ENCODE results near the gene XRCC1. TPM values are rescaled to one million over a fixed set of nuclear protein-coding genes. Genes with fewer than 3 reads are reported as not detected.

XRCC1 gene
- total and polyA plus RNA-seq, 2 of the 4 experiments (the other 2 are of a cell fraction): 12.5 to 21.3 TPM

DNA sequence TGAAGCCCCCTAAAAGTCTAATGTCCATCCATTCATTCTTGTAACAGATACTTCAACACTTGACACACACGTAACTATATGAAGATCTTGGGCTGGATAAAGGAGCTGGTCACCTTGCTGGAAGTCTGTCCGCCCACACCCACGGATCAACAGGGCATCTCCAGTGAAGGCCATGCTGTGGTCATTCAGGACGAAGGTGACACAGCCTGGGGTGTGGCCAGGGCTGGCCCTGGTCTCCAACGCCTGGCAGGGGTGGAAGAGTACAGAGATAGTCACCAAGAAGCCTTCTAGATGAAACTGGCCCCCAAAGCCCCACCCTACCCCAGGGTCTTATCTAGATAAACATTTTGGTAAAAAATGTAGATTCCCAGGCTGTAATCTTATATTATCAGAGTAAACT, 64.0 kb downstream of the XRCC1 start:
- Histone ChIP-seq H4K8ac (ENCODE audit: low read depth in 2 of 2, low read length in 2 of 2) (no peak overlapping the region), H2AK5ac (ENCODE audit: low read depth, low read length) (no peak overlapping the region), H3K4ac (ENCODE audit: low read depth, low read length) (no peak overlapping the region), H3K27me3 (ENCODE audit: control insufficient read depth, insufficient read depth, low read length) (no peaks in the 10 kb centered on the region), H4K91ac (ENCODE audit: insufficient read depth, low read depth, low read length) (no peak overlapping the region), H3K79me1 (ENCODE audit: low read depth in 1 of 2, low read length in 2 of 2) (peaks cover 3 to 16% of the 10 kb centered on the region in 2 experiments; a peak in 2 of 4 replicates), H2BK5ac (ENCODE audit: low read depth, low read length, poor library complexity, severe bottlenecking) (no peak overlapping the region), H3K9ac (ENCODE audit: low read depth, low read length) (no peak overlapping the region), H2BK20ac (ENCODE audit: low read depth, low read length) (no peak overlapping the region), H4K20me1 (ENCODE audit: insufficient read depth, low read length) (no peaks in the 10 kb centered on the region), H2AK9ac (replicated peaks; ENCODE audit: low read depth, low read length, poor library complexity) (no peak overlapping the region), H3K4me3 (ENCODE audit: insufficient read depth, low read depth, low read length) (no peak overlapping the region), H3K36me3 (ENCODE audit: control insufficient read depth, insufficient read depth, low read length) (peaks cover 20% of the 10 kb centered on the region), H2BK120ac (ENCODE audit: low read depth, low read length) (no peak overlapping the region), H3K9me3 (ENCODE audit: control insufficient read depth, insufficient read depth, low read length) (no peaks in the 10 kb centered on the region), H3K56ac (ENCODE audit: extremely low read depth, insufficient read depth, low read length) (no peak overlapping the region), H3K14ac (replicated peaks; ENCODE audit: low read depth, low read length) (no peak overlapping the region), H3K23ac (ENCODE audit: low read depth, low read length) (no peak overlapping the region), H3K27ac (ENCODE audit: insufficient read depth, low read length) (no peak overlapping the region), H3K18ac (ENCODE audit: low read depth, low read length) (no peak overlapping the region), H3K4me2 (ENCODE audit: low read depth, low read length) (no peak overlapping the region), H2AFZ (replicated peaks; ENCODE audit: low read length, poor library complexity) (no peak overlapping the region), H3K9me1 (ENCODE audit: insufficient read depth, low read length) (0 out of 2 replicates have a peak, but pooled peaks cover 3% of the 10 kb centered on the region), H2BK15ac (ENCODE audit: low read depth, low read length) (no peak overlapping the region), H4K5ac (ENCODE audit: low read depth, low read length) (no peak overlapping the region), H3K4me1 (ENCODE audit: control insufficient read depth, insufficient read depth, low read length) (no peaks in the 10 kb centered on the region)
- intact Hi-C loops (cut with micrococcal nuclease) (no loop called here), in situ Hi-C loops (cut with MboI; ENCODE audit: low sequenced_read_pairs) (no loop called here), dilution Hi-C loops (cut with HindIII; ENCODE audit: low sequenced_read_pairs, unreplicated experiment) (no loop called here)
- DNase-seq (no peak), ATAC-seq (ENCODE audit: low read depth) (no peak)
- CTCF ChIA-PET: no interaction called here
- POLR2A ChIA-PET (ENCODE audit: unreplicated experiment): no interaction called here
- BruUV-seq (replicated peaks): no TSS peak
- TF ChIP-seq MAFK (IDR thresholded peaks at IDR 0.05; ENCODE audit: low read depth, low read length): no peak
- no peak for TF ChIP-seq NFE2L2 (IDR thresholded peaks at IDR 0.05; ENCODE audit: low read depth, low read length)
- no peak for TF ChIP-seq RCOR1 (IDR thresholded peaks at IDR 0.05; ENCODE audit: insufficient replicate concordance, low read length)
- no peak for TF ChIP-seq MAZ (IDR thresholded peaks at IDR 0.05; ENCODE audit: borderline replicate concordance, low read depth, low read length)
- TF ChIP-seq BHLHE40 (IDR thresholded peaks at IDR 0.05; ENCODE audit: low read depth, low read length): no peak
- TF ChIP-seq CHD1 (IDR thresholded peaks at IDR 0.05; ENCODE audit: low read depth, low read length): no peak
- no peak for TF ChIP-seq SMC3 (IDR thresholded peaks at IDR 0.05; ENCODE audit: low read depth, low read length)
- TF ChIP-seq, protein P1, sequence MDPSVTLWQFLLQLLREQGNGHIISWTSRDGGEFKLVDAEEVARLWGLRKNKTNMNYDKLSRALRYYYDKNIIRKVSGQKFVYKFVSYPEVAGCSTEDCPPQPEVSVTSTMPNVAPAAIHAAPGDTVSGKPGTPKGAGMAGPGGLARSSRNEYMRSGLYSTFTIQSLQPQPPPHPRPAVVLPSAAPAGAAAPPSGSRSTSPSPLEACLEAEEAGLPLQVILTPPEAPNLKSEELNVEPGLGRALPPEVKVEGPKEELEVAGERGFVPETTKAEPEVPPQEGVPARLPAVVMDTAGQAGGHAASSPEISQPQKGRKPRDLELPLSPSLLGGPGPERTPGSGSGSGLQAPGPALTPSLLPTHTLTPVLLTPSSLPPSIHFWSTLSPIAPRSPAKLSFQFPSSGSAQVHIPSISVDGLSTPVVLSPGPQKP (IDR thresholded peaks at IDR 0.05; ENCODE audit: borderline replicate concordance, low read depth, low read length): no peak
- TF ChIP-seq FOS (IDR thresholded peaks at IDR 0.05; ENCODE audit: low read depth, low read length): no peak
- TF ChIP-seq, protein P2, sequence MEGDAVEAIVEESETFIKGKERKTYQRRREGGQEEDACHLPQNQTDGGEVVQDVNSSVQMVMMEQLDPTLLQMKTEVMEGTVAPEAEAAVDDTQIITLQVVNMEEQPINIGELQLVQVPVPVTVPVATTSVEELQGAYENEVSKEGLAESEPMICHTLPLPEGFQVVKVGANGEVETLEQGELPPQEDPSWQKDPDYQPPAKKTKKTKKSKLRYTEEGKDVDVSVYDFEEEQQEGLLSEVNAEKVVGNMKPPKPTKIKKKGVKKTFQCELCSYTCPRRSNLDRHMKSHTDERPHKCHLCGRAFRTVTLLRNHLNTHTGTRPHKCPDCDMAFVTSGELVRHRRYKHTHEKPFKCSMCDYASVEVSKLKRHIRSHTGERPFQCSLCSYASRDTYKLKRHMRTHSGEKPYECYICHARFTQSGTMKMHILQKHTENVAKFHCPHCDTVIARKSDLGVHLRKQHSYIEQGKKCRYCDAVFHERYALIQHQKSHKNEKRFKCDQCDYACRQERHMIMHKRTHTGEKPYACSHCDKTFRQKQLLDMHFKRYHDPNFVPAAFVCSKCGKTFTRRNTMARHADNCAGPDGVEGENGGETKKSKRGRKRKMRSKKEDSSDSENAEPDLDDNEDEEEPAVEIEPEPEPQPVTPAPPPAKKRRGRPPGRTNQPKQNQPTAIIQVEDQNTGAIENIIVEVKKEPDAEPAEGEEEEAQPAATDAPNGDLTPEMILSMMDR (conservative IDR thresholded peaks at IDR 0.05; ENCODE audit: low read depth, low read length): no peak
- TF ChIP-seq POLR2A (IDR thresholded peaks at IDR 0.05; ENCODE audit: low read depth, low read length): no peak
- TF ChIP-seq MXI1 (IDR thresholded peaks at IDR 0.05; ENCODE audit: borderline replicate concordance, low read depth, low read length): no peak
- TF ChIP-seq USF2 (IDR thresholded peaks at IDR 0.05; ENCODE audit: low read depth, low read length): no peak
- no peak for TF ChIP-seq RFX5 (IDR thresholded peaks at IDR 0.05; ENCODE audit: low read depth, low read length)
- TF ChIP-seq CEBPB (IDR thresholded peaks at IDR 0.05; ENCODE audit: low read depth, low read length): no peak
- TF ChIP-seq RAD21 (IDR thresholded peaks at IDR 0.05; ENCODE audit: low read length): no peak
- no CpG with 5 or more reads among the region's 5 CpGs for WGBS, 2 experiments (ENCODE audit: extremely low coverage in 2 of 2, insufficient read length in 1 of 2)
